CD4-positive, CD25-positive, alpha-beta regulatory T cell (primary cell): Measurements from ENCODE around the gene CDH7. TPM values are rescaled to one million over a fixed set of nuclear protein-coding genes. Genes with fewer than 3 reads are reported as not detected.
A peak's percentile ranks its signal among the peaks of the same experiment; 100 is the strongest.

Experiments used
- ATAC-seq, 2 donors: fragments of 150-1000 bp; cut with Tn5 transposase; one replicate each; pipeline ENCODE4 v1.10.0; 2021; ENCODE audit warnings: low read depth in 2 of 2, moderate number of reproducible peaks in 2 of 2, moderate library complexity in 1 of 2
- DNase-seq, 3 donors: peaks; one replicate each; pipeline versions ENCODE4 v3.0.0 to v3.0.0-alpha.2; 2012 to 2022; ENCODE audit warnings: mixed read lengths in 1 of 3
- H3K27ac ChIP-seq: one replicate; pipeline ENCODE4 v1.7.0; 2013; ENCODE audit warnings: mild to moderate bottlenecking, low read length; ENCODE audit not compliant: insufficient read depth, poor library complexity, severe bottlenecking
- H3K27me3 ChIP-seq: one replicate; pipeline ENCODE4 v1.7.0; 2013; ENCODE audit warnings: low read length; ENCODE audit not compliant: control insufficient read depth, insufficient read depth
- H3K36me3 ChIP-seq: one replicate; pipeline ENCODE4 v1.7.0; 2013; ENCODE audit warnings: mild to moderate bottlenecking, low read length, moderate library complexity; ENCODE audit not compliant: control insufficient read depth, insufficient read depth
- H3K4me1 ChIP-seq: 2 replicates; pipeline ENCODE4 v1.7.0; 2013; ENCODE audit warnings: mild to moderate bottlenecking, low read length; ENCODE audit not compliant: insufficient read depth, control insufficient read depth, poor library complexity, severe bottlenecking
- H3K4me3 ChIP-seq: one replicate; pipeline ENCODE4 v1.7.0; 2013; ENCODE audit warnings: low read depth, mild to moderate bottlenecking, low read length, moderate library complexity
- H3K9me3 ChIP-seq, 2 experiments: 1 replicate in 1 of 2; 2 replicates in 1 of 2; pipeline ENCODE4 v1.7.0; 2013; ENCODE audit warnings: low read length in 2 of 2, mild to moderate bottlenecking in 1 of 2, moderate library complexity in 1 of 2; ENCODE audit not compliant: control insufficient read depth in 2 of 2
- H3K27ac Mint-ChIP-seq, 3 donors: one replicate each; pipeline ENCODE4 v1.8.0; 2020 to 2022; ENCODE audit warnings: mild to moderate bottlenecking in 3 of 3, mixed read lengths in 3 of 3, moderate library complexity in 2 of 3
- H3K27me3 Mint-ChIP-seq: one replicate; pipeline ENCODE4 v1.8.0; 2022; ENCODE audit warnings: mild to moderate bottlenecking, mixed read lengths
- H3K36me3 Mint-ChIP-seq: one replicate; pipeline ENCODE4 v1.8.0; 2020; ENCODE audit warnings: mixed read lengths
- H3K4me1 Mint-ChIP-seq, 4 donors: one replicate each; pipeline ENCODE4 v1.8.0; 2020 to 2022; ENCODE audit warnings: mixed read lengths in 4 of 4, mild to moderate bottlenecking in 1 of 4
- H3K4me3 Mint-ChIP-seq, 4 donors: one replicate each; pipeline ENCODE4 v1.8.0; 2020 to 2022; ENCODE audit warnings: mild to moderate bottlenecking in 4 of 4, mixed read lengths in 4 of 4, moderate library complexity in 3 of 4
- H3K9me3 Mint-ChIP-seq, 7 donors: one replicate each; pipeline ENCODE4 v1.8.0; 2020 to 2022; ENCODE audit warnings: mixed read lengths in 7 of 7, mild to moderate bottlenecking in 3 of 7, moderate library complexity in 2 of 7
- polyA plus RNA-seq, 4 donors: library from polyadenylated mRNA; unstranded; fragments of 300-500 nt; fragmentation: Illumina TruSeq; gene quantifications; one replicate each; pipeline ENCODE4 v1.2.3, GENCODE V29; 2021
- total RNA-seq: library from RNA; stranded (reverse); gene quantifications from one replicate; pipeline ENCODE4 v1.2.3, GENCODE V29; 2022

The CDH7 gene
- total RNA-seq, result not detected
- polyA plus RNA-seq, result not detected

- no peaks in the 10 kb centered on the region for H3K36me3 Mint-ChIP-seq
- no peaks in the 10 kb centered on the region for H3K27me3 Mint-ChIP-seq
- H3K27ac Mint-ChIP-seq, result peak within 1 kb of the TSS in 1 of 3 donors; percentile 12
- Histone ChIP-seq H3K4me1 (no peaks in the 10 kb centered on the region), H3K27ac (no peak within 1 kb of the TSS), H3K36me3 (no peaks in the 10 kb centered on the region), H3K27me3 (no peaks in the 10 kb centered on the region), H3K9me3 (peaks cover 0 to 3% of the 10 kb centered on the region in 2 experiments), H3K4me3 (no peak within 1 kb of the TSS)
- no peak for DNase-seq
- H3K4me3 Mint-ChIP-seq, result no peak within 1 kb of the TSS
- ATAC-seq, result no peak
- no peaks in the 10 kb centered on the region for H3K4me1 Mint-ChIP-seq
- H3K9me3 Mint-ChIP-seq, result peaks cover 0 to 28% (median 10%) of the 10 kb centered on the region in 7 donors
Measured at GRCh38 chr18:65750389-65751154, at the start of gene CDH7. CDH7 (plus strand) TSS chr18:65751012; CDS start chr18:65762843, 11,831 bp downstream.

- Mint-ChIP-seq H3K27ac (no peak overlapping the region), H3K4me1 (no peaks in the 10 kb centered on the region), H3K36me3 (no peaks in the 10 kb centered on the region), H3K4me3 (no peak overlapping the region), H3K9me3 (peaks cover 0 to 18% (median 7%) of the 10 kb centered on the region in 7 donors), H3K27me3 (no peaks in the 10 kb centered on the region)
- Histone ChIP-seq H3K36me3 (no peaks in the 10 kb centered on the region), H3K4me1 (no peaks in the 10 kb centered on the region), H3K4me3 (no peak overlapping the region), H3K27me3 (no peaks in the 10 kb centered on the region), H3K27ac (no peak overlapping the region), H3K9me3 (no peaks in the 10 kb centered on the region)
- ATAC-seq, result no peak
- no peak for DNase-seq
Measured at GRCh38 chr18:65704046-65704445, 46.8 kb upstream of the CDH7 start.

- no peaks in the 10 kb centered on the region for H3K4me1 ChIP-seq
- ATAC-seq, result no peak
- DNase-seq, result no peak
- no peak overlapping the region for H3K4me3 Mint-ChIP-seq
- no peaks in the 10 kb centered on the region for H3K27me3 ChIP-seq
- H3K4me1 Mint-ChIP-seq, result no peaks in the 10 kb centered on the region
- H3K27me3 Mint-ChIP-seq, result no peaks in the 10 kb centered on the region
- H3K9me3 ChIP-seq, result no peaks in the 10 kb centered on the region
- H3K27ac Mint-ChIP-seq, result no peak overlapping the region
- no peaks in the 10 kb centered on the region for H3K36me3 Mint-ChIP-seq
- no peak overlapping the region for H3K4me3 ChIP-seq
- H3K36me3 ChIP-seq, result no peaks in the 10 kb centered on the region
- no peak overlapping the region for H3K27ac ChIP-seq
- H3K9me3 Mint-ChIP-seq, result peaks cover 0 to 21% (median 8%) of the 10 kb centered on the region in 7 donors
Measured at GRCh38 chr18:65706646-65707045, 44.2 kb upstream of the CDH7 start.

- no peak overlapping the region for H3K4me3 Mint-ChIP-seq
- Histone ChIP-seq H3K4me3 (no peak overlapping the region), H3K4me1 (no peaks in the 10 kb centered on the region), H3K9me3 (no peaks in the 10 kb centered on the region), H3K27me3 (no peaks in the 10 kb centered on the region), H3K27ac (no peak overlapping the region), H3K36me3 (no peaks in the 10 kb centered on the region)
- no peak overlapping the region for H3K27ac Mint-ChIP-seq
- no peaks in the 10 kb centered on the region for H3K4me1 Mint-ChIP-seq
- no peak for DNase-seq
- no peaks in the 10 kb centered on the region for H3K36me3 Mint-ChIP-seq
- H3K9me3 Mint-ChIP-seq, result peaks cover 0 to 13% (median 2%) of the 10 kb centered on the region in 7 donors
- ATAC-seq, result no peak
- no peaks in the 10 kb centered on the region for H3K27me3 Mint-ChIP-seq
Measured at GRCh38 chr18:65711493-65711892, 39.3 kb upstream of the CDH7 start.

DNA sequence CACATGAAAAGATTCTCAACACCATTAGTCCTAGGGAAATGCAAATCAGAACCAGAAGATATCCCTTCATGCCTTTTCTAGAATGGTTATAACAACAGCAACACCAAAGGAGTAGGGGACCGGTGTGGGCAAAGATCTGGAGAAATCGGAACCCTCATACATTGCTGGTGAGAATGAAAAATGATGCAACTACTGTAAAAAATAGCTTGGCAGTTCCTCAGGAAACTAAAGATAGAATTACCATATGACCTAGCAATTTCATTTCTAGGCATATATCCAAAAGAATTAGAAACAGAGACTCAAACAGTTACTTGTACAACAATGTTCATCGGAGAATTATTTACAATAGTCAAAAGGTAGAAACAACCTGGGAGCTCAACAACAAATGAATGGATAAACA, 29.2 kb upstream of the CDH7 start:
- Mint-ChIP-seq H3K4me1 (no peaks in the 10 kb centered on the region), H3K9me3 (peaks cover 0 to 24% (median 7%) of the 10 kb centered on the region in 7 donors), H3K27me3 (no peaks in the 10 kb centered on the region), H3K4me3 (no peak overlapping the region), H3K27ac (no peak overlapping the region), H3K36me3 (no peaks in the 10 kb centered on the region)
- no peak for ATAC-seq
- H3K27ac ChIP-seq, result no peak overlapping the region
- no peak for DNase-seq
- H3K36me3 ChIP-seq, result no peaks in the 10 kb centered on the region
- peaks cover 0 to 3% of the 10 kb centered on the region in 2 experiments for H3K9me3 ChIP-seq
- H3K4me3 ChIP-seq, result no peak overlapping the region
- H3K4me1 ChIP-seq, result no peaks in the 10 kb centered on the region
- no peaks in the 10 kb centered on the region for H3K27me3 ChIP-seq

- Mint-ChIP-seq H3K27ac (no peak overlapping the region), H3K4me1 (no peaks in the 10 kb centered on the region), H3K36me3 (no peaks in the 10 kb centered on the region), H3K27me3 (no peaks in the 10 kb centered on the region), H3K4me3 (no peak overlapping the region), H3K9me3 (peaks cover 3 to 13% (median 10%) of the 10 kb centered on the region in 7 donors)
- Histone ChIP-seq H3K27ac (no peak overlapping the region), H3K36me3 (no peaks in the 10 kb centered on the region), H3K4me3 (no peak overlapping the region), H3K9me3 (peaks cover 0 to 3% of the 10 kb centered on the region in 2 experiments), H3K27me3 (no peaks in the 10 kb centered on the region), H3K4me1 (no peaks in the 10 kb centered on the region)
- DNase-seq (no peak), ATAC-seq (no peak)
Measured at GRCh38 chr18:65725251-65726050, 25.4 kb upstream of the CDH7 start.

DNA sequence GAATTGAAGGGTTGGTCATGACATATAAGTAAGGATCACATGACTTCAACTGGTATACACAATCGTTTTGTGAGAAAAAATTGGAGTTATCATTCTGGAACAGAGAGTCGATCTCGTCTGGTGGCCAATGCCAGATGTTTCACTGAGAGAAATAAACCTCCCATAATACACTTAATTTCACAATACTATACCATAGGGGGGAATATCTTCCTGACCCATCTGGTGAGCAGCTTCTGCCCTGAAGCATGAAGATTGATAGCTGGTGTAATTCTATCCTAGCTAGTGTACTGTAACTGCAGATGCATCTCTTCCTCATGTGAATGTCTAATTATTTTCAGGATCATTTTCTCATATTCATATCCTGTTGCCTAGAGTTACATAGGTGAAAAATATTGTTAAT, 15.7 kb upstream of the CDH7 start:
- Mint-ChIP-seq H3K27ac (no peak overlapping the region), H3K36me3 (no peaks in the 10 kb centered on the region), H3K4me3 (no peak overlapping the region), H3K27me3 (no peaks in the 10 kb centered on the region), H3K9me3 (peaks cover 4 to 14% (median 8%) of the 10 kb centered on the region in 7 donors), H3K4me1 (no peaks in the 10 kb centered on the region)
- no peaks in the 10 kb centered on the region for H3K4me1 ChIP-seq
- H3K27ac ChIP-seq, result no peak overlapping the region
- no peaks in the 10 kb centered on the region for H3K36me3 ChIP-seq
- H3K9me3 ChIP-seq, result peaks cover 0 to 2% of the 10 kb centered on the region in 2 experiments
- H3K4me3 ChIP-seq, result no peak overlapping the region
- ATAC-seq (no peak), DNase-seq (no peak)
- H3K27me3 ChIP-seq, result no peaks in the 10 kb centered on the region
